Rectal smooth muscle tissue (tissue), 1 donor: ENCODE measurements around the gene IDH1.
"Not testable (repeated sequence)": the region's sequence is repeated elsewhere in the genome, so short reads cannot be mapped to it uniquely, and the experiment has no call there.

Source experiments
- H3K27ac ChIP-seq: one replicate; pipeline ENCODE4 v1.7.0; 2013; ENCODE audit warnings: low read depth, low read length, inconsistent platforms
- H3K27me3 ChIP-seq: one replicate; pipeline ENCODE4 v1.7.0; 2013; ENCODE audit warnings: low read length; ENCODE audit not compliant: control insufficient read depth, insufficient read depth
- H3K36me3 ChIP-seq: one replicate; pipeline ENCODE4 v1.7.0; 2013; ENCODE audit warnings: low read length; ENCODE audit not compliant: control insufficient read depth, insufficient read depth
- H3K4me1 ChIP-seq: one replicate; pipeline ENCODE4 v1.7.0; 2013; ENCODE audit warnings: low read length; ENCODE audit not compliant: control insufficient read depth, insufficient read depth
- H3K4me3 ChIP-seq: one replicate; pipeline ENCODE4 v1.7.0; 2013; ENCODE audit warnings: low read length
- H3K9ac ChIP-seq: one replicate; pipeline ENCODE4 v1.7.0; 2013; ENCODE audit warnings: low read length

The IDH1 gene

DNA sequence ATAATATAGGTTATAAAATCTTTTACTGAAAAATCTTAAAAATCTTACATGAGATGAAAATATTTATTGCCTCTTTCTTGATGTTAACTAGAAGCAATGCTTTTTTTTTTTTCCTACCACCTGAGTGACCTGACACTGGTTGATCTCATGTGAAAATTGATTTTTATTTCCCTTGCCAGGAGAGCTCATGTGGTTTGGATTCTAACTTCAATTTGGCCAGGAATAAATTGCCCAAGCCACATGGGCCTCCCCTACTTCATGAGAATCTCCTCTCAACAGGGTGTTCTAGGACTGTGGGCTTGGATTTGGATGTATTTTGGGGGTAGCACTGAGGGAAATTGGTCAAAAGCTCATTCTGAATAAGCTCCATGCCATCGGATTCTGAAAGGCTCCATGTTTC is 20.1 kb downstream of the IDH1 start:
- H3K27ac ChIP-seq, result no peak overlapping the region
- H3K9ac ChIP-seq, result no peak overlapping the region
- H3K4me3 ChIP-seq, result no peak overlapping the region
- no peaks in the 10 kb centered on the region for H3K4me1 ChIP-seq
- H3K27me3 ChIP-seq, result no peaks in the 10 kb centered on the region
- peaks cover 7% of the 10 kb centered on the region for H3K36me3 ChIP-seq

DNA sequence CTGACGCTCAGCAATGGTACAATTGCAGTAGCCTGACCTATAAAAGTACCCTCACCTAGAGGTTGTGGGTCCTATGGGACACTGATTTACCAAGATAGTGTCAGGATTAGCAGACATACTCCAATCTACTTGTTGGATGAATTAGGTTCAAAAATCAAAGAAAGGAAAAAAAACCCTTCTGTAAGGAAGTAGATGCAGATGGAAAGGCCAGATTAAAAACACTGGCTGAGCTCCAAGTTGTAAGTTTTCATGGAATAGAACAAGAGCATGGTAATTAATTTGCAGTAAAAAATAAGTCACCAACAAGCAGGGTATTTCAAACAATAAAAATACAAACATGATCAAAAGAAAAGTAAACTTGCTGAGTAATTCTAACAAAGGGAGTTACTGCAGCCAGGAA is 26.4 kb downstream of the IDH1 start:
- Histone ChIP-seq H3K4me1 (no peaks in the 10 kb centered on the region), H3K27me3 (no peaks in the 10 kb centered on the region), H3K27ac (no peak overlapping the region)

DNA sequence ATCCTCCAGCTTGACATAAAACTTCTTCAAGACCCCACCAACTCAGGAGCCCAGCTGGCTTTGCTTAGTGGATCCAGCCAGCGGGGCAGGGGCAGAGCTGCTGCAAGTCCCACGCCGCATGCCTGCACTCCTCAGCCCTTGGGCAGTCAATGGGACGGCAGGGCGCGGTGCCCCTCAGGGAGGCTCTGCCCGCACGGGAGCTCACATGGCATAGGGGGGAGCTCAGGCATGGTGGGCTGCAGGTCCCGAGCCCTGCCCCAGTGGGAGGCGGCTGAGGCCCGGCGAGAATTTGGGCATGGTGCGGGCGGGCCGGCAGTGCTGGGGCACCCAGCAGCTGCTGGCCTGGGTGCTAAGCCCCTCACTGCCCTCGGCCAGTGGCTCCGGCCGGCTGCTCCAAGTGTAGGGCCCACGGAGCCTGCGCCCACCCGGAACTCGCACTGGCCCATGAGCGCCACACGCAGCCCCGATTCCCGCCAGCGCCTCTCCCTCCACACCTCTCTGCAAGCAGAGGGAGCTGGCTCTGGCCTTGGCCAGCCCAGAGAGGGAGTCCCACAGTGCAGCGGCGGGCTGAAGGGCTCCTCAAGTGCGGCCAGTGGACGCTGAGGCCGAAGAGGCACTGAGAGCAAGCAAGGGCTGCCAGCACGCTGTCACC is 27.2 kb downstream of the IDH1 start:
- Histone ChIP-seq H3K27me3 (no peaks in the 10 kb centered on the region), H3K9ac (no peak overlapping the region), H3K36me3 (no peaks in the 10 kb centered on the region), H3K27ac (no peak overlapping the region), H3K4me3 (no peak overlapping the region), H3K4me1 (no peaks in the 10 kb centered on the region)

More for the DNA sequence above, 26.4 kb downstream of the IDH1 start:
- H3K36me3 ChIP-seq, result no peaks in the 10 kb centered on the region
- H3K9ac ChIP-seq, result no peak overlapping the region
- H3K4me3 ChIP-seq, result no peak overlapping the region

DNA sequence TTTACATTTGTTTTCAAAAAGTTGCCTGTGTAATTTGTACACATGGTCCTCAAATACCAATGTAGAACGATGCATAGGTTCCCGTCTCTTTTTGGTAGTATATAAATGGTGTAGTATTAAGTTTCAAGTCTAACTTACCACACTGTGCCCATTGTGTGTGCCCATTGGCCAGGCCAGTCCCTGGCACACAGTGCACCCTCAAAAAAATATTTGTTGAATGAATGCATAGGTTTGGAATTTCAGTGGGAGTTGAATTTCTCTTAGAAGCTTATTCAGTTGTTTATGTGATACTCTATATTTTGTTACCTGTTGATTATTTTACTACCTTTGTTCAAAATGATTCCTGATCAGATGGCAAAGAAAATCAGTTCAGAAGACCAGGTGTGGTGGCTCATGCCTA is 30.1 kb downstream of the IDH1 start:
- no peak overlapping the region for H3K9ac ChIP-seq
- H3K4me1 ChIP-seq, result no peaks in the 10 kb centered on the region
- H3K27me3 ChIP-seq, result no peaks in the 10 kb centered on the region
- no peak overlapping the region for H3K4me3 ChIP-seq
- no peak overlapping the region for H3K27ac ChIP-seq
- no peaks in the 10 kb centered on the region for H3K36me3 ChIP-seq

DNA sequence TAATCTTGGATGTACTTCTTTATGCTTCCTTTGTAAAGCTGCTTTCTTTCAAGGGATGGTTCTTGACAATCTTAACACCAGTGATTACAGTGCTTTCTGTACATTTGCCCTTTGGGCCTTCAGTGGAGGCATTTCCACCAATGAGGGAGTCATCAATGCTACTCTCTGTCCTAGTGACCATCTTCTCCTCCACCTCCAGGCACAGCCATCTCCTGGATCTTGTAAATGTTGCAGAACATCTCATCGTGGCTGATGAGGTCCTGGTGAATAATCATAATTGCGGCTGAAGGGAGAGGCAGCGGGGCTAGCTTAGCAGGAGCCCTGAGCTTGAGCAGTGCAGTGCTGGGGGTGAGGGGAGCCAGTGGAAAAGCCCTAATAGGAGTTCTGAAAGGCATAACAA is 32.5 kb downstream of the IDH1 start:
- no peaks in the 10 kb centered on the region for H3K36me3 ChIP-seq
- no peaks in the 10 kb centered on the region for H3K27me3 ChIP-seq
- no peak overlapping the region for H3K9ac ChIP-seq
- H3K4me1 ChIP-seq, result no peaks in the 10 kb centered on the region
- H3K4me3 ChIP-seq, result no peak overlapping the region
- no peak overlapping the region for H3K27ac ChIP-seq

DNA sequence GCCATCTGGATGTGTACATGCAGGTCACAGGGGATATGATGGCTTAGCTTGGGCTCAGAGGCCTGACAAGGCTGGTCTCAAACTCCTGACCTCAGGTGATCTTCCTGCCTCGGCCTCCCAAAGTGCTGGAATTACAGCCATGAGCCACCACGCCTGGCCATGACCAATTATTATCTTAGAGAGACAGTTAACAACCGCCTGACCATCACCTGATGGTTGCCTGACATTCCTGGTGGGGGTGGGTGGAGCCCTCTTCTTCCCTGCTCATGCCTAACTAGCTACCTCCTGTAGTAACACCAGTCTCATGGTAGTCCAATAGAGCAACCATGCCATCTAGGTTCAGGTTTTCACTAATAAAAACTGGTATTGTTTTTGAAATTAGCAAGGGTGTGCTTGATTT is 33.0 kb downstream of the IDH1 start:
- H3K27me3 ChIP-seq, H3K4me3 ChIP-seq, H3K27ac ChIP-seq, H3K36me3 ChIP-seq, H3K9ac ChIP-seq, H3K4me1 ChIP-seq: not testable (repeated sequence)

DNA sequence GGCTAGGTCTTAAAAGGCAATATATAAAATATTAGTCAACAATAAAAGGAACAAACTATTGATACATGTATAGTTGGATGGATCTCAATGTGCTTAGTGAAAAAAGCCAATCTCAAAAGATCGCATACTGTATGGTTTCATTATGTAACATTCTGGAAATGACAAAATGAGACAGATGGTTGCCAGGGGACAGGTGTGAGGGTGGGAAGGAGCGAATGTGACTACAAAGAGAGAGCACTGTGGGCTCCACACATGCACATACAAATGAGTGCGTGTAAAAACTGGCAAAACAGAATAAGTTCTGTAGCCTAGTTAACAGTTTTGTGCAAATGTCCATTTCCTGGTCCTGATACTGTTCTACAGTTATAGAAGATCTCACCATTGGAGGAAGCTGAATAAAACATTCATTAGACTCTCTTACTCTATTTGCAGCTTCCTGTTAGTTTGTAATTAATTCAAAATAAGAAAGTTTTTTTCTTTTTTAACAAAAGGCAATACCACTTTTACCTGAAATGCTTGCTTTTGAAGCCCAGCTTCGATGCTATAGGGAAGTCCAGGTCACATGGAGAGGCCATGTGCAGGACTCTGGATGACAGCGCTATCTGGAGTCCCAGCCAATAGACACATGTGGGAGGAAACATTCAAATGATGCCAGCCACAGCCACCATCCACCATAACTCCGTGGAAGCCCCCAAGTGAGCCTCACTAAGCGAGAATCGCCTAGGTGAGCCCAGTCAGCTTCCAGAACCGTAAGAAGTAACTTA is 44.0 kb downstream of the IDH1 start:
- H3K27me3 ChIP-seq, result no peaks in the 10 kb centered on the region
- no peaks in the 10 kb centered on the region for H3K36me3 ChIP-seq
- no peak overlapping the region for H3K9ac ChIP-seq
- H3K27ac ChIP-seq, result no peak overlapping the region
- H3K4me1 ChIP-seq, result no peaks in the 10 kb centered on the region
- H3K4me3 ChIP-seq, result no peak overlapping the region

DNA sequence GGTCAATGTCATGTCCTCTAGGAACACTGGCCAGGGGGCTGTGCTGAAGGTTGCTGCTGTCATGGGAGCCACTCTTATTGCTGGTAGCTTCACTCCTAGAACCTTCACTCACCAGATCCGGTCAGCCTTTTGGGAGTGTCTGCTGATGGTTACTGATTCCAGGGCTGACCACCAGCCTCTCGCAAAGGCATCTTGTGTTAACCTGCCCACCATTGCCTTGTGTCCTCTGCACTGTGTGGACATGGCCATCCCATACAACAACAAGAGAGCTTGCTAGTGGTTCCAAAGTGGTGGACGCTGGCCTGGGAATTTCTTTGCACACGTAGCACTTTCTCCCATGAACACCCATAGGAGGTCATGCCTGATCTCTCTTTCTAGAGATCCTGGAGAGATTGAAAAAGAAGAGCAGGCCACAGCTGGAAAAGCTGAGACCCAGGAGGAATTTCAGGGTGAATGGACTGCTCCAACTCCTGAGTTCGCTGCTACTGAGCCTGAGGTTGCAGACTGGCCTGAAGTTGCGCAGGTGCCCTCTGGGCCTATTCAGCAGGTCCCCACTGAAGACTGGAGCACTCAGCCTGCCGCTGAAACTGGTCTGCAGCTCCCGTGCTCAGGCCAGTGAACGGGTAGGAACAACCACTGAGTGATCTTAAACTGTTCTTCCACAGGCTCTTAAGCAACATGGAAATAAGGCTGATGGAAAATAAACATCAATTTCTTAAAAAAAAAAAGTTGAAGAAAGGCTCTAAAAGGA is 46.4 kb downstream of the IDH1 start:
- Histone ChIP-seq H3K4me3 (no peak overlapping the region), H3K36me3 (no peaks in the 10 kb centered on the region), H3K9ac (no peak overlapping the region), H3K27me3 (no peaks in the 10 kb centered on the region), H3K27ac (no peak overlapping the region), H3K4me1 (no peaks in the 10 kb centered on the region)

DNA sequence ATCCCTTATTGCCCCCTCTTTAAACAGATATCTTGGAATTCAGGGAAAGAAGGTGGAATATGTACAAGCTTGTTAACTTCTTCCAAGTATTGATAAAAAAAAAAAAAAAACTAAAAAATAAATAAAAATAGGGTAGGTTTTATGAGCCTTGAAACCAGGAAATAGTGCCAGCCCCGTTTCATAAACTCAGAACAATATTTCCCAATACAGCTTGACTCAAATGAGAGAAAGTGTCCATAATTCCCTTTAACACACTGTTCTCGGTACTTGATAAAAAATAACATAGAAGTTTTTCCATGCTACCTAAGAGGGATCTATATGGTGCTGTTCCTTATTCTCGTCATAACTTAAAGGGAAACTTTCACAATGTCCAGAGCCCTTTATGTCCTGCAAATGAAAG is 47.1 kb downstream of the IDH1 start:
- Histone ChIP-seq H3K9ac (no peak overlapping the region), H3K27me3 (no peaks in the 10 kb centered on the region), H3K4me1 (no peaks in the 10 kb centered on the region), H3K4me3 (no peak overlapping the region), H3K36me3 (no peaks in the 10 kb centered on the region), H3K27ac (no peak overlapping the region)

DNA sequence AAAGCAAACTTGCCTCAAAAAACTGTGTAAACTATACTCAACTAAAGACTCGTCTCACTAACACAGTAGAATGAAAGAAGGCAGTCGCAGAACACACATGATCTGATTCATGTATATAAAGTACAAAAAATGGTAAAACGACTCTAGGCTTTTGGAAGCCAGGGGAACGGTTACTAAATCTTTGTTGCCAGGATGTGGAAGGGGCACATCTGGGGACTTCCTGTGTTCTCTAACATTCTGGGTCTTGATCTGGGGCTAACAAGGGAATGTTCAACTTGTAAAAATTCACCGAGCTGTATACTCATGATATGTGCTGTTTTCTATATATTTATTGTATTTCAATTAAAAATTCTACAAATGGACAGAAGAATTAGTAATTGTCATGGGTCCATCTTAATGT is 50.7 kb downstream of the IDH1 start:
- Histone ChIP-seq H3K36me3 (no peaks in the 10 kb centered on the region), H3K27me3 (no peaks in the 10 kb centered on the region), H3K4me1 (no peaks in the 10 kb centered on the region), H3K4me3 (no peak overlapping the region), H3K9ac (no peak overlapping the region), H3K27ac (no peak overlapping the region)

DNA sequence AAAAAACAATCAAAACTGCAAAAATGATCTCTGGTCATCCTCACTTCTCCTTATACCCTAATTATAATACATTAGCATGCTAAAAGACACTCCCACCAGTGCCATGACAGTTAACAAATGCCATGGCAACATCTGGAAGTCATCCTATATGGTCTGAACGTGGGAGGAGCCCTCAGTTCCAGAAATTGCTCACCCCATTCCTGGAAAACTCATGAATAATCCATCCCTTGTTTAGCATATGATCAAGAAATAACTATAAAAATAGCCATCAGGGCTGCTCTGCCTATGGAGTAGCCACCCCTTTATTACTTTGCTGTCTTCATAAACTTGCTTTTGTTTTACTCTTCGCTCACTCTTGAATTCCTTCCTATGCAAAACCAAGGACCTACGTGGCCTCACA is 59.3 kb downstream of the IDH1 start:
- Histone ChIP-seq H3K36me3 (no peaks in the 10 kb centered on the region), H3K4me1 (no peaks in the 10 kb centered on the region), H3K4me3 (no peak overlapping the region), H3K9ac (no peak overlapping the region), H3K27ac (no peak overlapping the region), H3K27me3 (no peaks in the 10 kb centered on the region)

DNA sequence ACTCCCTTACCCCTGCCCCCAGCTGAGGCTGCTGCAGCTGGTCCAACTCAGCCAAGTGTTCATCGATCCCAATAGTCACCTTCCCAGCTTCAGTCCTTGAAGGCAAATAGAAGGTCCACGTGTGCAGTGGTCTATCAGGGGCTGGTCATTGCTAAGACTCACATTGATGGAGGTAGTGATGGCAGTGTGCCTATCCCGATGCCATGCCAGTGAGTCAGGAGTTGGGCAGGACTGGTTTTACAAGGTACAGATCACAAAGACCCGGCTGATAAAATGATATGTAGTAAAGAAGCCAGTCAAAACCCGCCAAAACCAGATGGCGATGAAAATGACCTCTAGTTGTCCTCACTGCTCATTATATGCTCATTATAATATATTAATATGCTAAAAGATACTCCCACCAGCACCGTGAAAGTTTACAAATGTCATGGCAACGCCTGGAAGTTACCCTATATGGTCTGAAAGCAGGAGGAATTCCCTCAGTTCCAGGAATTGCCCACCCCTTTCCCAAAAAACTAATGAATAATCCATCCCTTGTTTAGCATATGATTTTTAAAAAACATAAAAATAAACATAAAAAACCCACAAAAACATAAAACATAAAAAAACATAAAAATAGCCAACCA is 62.1 kb downstream of the IDH1 start:
- H3K4me1 ChIP-seq, result no peaks in the 10 kb centered on the region
- no peak overlapping the region for H3K27ac ChIP-seq
- no peak overlapping the region for H3K9ac ChIP-seq
- no peak overlapping the region for H3K4me3 ChIP-seq
- no peaks in the 10 kb centered on the region for H3K36me3 ChIP-seq
- no peaks in the 10 kb centered on the region for H3K27me3 ChIP-seq
